ENCODE data around the gene NKPD1.
A peak's percentile ranks its signal among the peaks of the same experiment; 100 is the strongest.

The NKPD1 gene, protein sequence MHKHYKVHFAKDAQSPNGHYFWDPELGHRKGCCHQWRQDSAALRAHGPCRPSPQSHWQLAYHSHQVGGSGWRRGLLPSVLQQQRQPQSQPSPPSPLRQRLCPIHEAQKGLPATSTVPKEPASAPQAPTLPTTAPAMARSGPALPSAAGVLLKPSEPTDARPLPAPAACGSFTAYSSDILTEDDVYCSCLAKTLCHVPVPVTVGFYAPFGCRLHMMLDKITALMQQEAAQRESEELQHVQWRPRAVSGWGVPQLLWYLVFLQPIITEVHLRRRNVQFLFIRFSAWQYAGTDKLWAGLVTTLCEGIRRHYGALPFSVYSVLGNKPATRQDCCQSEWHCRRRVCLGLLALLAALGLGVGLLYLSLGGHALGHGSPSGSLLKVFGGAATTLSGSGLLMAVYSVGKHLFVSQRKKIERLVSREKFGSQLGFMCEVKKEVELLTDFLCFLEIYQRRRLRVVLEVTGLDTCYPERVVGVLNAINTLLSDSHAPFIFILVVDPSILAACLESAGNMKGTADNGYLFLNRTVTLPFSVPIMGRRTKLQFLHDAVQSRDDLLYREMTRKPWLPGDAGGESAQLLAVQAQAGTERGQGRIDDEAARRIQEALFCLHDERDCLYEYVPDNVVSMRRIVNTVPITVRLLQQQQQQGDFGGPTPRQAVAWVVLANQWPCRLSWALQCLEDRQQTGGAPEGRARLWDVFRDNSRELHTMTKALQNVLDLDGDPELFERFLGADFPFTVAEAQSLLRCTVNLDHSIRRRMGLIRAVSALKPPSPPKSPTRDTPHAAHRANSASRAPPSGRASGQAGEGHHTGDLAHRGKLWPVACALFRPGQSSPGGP

DNA sequence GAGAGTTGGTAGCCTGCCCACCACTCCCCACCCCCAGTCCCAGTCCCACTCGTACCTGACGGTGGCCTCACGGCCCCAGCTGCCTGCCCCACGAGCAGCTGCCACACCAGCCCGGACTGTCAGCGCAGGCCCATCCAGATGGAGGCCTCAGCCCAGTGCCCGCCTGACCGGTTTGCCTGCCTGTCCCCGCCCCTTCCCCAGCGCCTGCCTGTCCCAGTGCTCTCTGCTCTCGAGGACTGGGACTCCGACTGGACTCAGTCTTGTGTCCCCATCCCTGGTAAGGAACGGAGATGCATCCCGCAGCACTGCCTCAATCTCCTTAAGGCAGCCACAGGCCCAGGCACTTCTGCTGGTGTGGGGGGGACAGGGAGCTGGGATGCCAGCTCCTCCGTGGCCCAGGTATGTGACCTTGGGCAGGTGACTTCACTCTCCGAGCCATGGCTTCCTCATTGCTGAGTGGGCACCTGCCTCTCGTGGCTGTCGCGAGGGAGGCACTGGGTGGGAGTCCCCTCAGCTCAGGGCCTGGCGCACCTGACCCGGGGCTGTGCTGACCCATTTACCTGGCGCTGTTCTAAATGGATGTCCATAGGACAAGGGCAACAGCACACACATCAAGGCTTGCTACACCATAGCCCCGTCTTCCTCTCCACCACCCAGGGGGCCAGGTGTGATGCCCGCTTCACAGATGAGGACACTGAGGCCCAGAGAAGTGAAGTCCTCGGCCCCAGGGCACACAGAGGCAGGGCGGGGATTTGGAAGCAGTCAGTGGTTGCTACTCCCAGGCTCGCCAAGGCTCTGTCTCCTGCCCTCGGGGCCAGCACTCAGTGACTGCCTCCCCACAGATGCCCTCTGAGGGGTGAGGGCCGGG lies at the start of gene NKPD1:
TSS of gene NKPD1 (minus strand) at position 113 of the 868 bp plus-strand sequence. CDS start 832 bp downstream, outside the sequence.
- Histone ChIP-seq H3K27me3 (ENCODE audit: control insufficient read depth, insufficient read depth, low read length) (peaks cover 41% of the 10 kb centered on the region), H3K36me3 (ENCODE audit: control insufficient read depth, insufficient read depth, low read length) (no peaks in the 10 kb centered on the region), H3K4me1 (ENCODE audit: control insufficient read depth, insufficient read depth, low read length) (peaks cover 38% of the 10 kb centered on the region), H3K4me3 (ENCODE audit: low read length) (no peak within 1 kb of the TSS), H3K9ac (ENCODE audit: low read length) (peak within 1 kb of the TSS; percentile 34), H3K9me3 (ENCODE audit: control insufficient read depth, low read length) (no peaks in the 10 kb centered on the region)

DNA sequence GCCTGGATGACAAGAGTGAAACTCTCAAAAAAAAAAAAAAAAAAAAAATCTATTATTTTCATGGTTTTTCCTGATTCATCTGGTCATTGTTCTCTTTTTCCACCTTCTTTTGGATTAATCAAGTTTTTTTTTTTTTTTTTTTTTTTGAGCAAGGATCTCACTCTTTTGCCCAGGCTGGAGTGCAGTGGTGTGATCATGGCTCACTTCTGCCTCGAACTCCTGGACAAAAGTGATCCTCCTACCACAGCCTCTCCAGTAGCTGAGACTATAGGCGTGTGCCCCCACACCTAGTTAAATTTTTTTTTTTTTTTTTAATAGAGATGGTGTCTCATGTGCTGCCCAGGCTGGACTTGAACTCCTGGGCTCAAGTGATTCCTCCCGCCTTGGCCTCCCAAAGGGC lies 45.5 kb upstream of the NKPD1 start:
- H3K27me3 ChIP-seq (ENCODE audit: control insufficient read depth, insufficient read depth, low read length), result no peaks in the 10 kb centered on the region
- no peaks in the 10 kb centered on the region for H3K9me3 ChIP-seq (ENCODE audit: control insufficient read depth, low read length)
- peaks cover 11% of the 10 kb centered on the region for H3K4me1 ChIP-seq (ENCODE audit: control insufficient read depth, insufficient read depth, low read length)
- H3K36me3 ChIP-seq (ENCODE audit: control insufficient read depth, insufficient read depth, low read length), result no peaks in the 10 kb centered on the region
- no peak overlapping the region for H3K9ac ChIP-seq (ENCODE audit: low read length)
- no peak overlapping the region for H3K4me3 ChIP-seq (ENCODE audit: low read length)

DNA sequence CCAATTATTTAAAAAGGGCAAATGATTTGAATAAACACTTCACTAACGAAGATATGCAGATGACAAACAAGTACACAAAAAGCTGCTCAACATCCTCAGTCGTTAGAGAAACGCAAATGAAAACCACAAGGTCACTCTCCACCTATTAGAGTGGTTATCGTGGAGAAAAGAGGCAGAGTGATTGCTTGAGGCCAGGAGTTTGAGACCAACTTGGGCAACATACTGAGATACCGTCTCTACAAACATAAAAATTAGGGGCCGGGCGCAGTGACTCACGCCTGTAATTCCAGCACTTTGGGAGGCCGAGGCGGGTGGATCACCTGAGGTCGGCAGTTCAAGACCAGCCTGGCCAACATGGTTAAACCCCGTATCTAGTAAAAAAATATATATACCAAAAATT lies 45.0 kb upstream of the NKPD1 start:
- no peaks in the 10 kb centered on the region for H3K27me3 ChIP-seq (ENCODE audit: control insufficient read depth, insufficient read depth, low read length)

DNA sequence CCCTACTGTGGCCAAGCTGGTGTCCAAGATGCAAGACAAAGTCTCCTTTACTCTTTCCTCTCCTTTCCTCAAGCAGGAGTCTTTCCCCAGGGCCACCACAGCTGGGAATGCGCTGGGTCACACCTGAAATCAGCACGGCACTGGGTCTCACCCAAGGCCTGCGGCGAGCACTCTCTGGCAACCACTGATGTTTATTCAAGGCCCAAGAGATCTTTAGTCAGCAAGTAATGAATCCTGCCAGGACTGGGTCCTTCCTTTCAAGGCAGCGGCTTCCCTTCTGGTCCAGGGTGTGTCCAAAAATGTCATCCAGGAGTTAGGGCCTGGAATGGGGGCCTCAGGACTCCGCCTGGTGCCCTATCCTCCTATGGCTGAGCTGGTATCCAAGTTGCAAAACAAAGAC lies 41.9 kb upstream of the NKPD1 start:
- H3K9ac ChIP-seq (ENCODE audit: low read length), result no peak overlapping the region
- H3K9me3 ChIP-seq (ENCODE audit: control insufficient read depth, low read length), result no peaks in the 10 kb centered on the region
- no peak overlapping the region for H3K4me3 ChIP-seq (ENCODE audit: low read length)
- peaks cover 6% of the 10 kb centered on the region for H3K4me1 ChIP-seq (ENCODE audit: control insufficient read depth, insufficient read depth, low read length)
- no peaks in the 10 kb centered on the region for H3K36me3 ChIP-seq (ENCODE audit: control insufficient read depth, insufficient read depth, low read length)
- H3K27me3 ChIP-seq (ENCODE audit: control insufficient read depth, insufficient read depth, low read length), result no peaks in the 10 kb centered on the region

More for the DNA sequence above, 45.0 kb upstream of the NKPD1 start:
- H3K9ac ChIP-seq (ENCODE audit: low read length), result no peak overlapping the region
- no peaks in the 10 kb centered on the region for H3K36me3 ChIP-seq (ENCODE audit: control insufficient read depth, insufficient read depth, low read length)
- H3K4me1 ChIP-seq (ENCODE audit: control insufficient read depth, insufficient read depth, low read length), result peaks cover 7% of the 10 kb centered on the region
- H3K9me3 ChIP-seq (ENCODE audit: control insufficient read depth, low read length), result no peaks in the 10 kb centered on the region
- H3K4me3 ChIP-seq (ENCODE audit: low read length), result no peak overlapping the region

DNA sequence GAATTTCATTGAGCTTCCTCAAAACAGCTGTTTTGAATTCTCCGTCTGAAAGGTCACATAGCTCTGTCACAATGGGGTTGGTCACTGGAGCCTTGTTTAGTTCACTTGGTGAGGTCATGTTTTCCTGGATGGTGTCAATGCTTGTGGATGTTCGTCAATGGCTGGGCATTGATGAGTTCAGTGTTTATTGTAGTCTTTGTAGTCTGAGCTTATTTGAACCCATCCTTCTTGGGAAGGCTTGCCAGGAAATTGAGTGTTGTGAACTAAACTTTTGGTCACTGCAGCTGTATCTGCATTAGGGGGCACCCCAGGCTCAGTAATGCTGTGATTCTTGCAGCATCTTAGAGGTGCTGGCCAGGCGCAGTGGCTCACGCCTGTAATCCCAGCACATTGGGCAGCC lies 39.8 kb upstream of the NKPD1 start:
- no peaks in the 10 kb centered on the region for H3K27me3 ChIP-seq (ENCODE audit: control insufficient read depth, insufficient read depth, low read length)
- H3K9me3 ChIP-seq (ENCODE audit: control insufficient read depth, low read length), result no peaks in the 10 kb centered on the region
- H3K4me3 ChIP-seq (ENCODE audit: low read length), result no peak overlapping the region
- no peaks in the 10 kb centered on the region for H3K36me3 ChIP-seq (ENCODE audit: control insufficient read depth, insufficient read depth, low read length)
- H3K9ac ChIP-seq (ENCODE audit: low read length), result no peak overlapping the region
- H3K4me1 ChIP-seq (ENCODE audit: control insufficient read depth, insufficient read depth, low read length), result peaks cover 10% of the 10 kb centered on the region

DNA sequence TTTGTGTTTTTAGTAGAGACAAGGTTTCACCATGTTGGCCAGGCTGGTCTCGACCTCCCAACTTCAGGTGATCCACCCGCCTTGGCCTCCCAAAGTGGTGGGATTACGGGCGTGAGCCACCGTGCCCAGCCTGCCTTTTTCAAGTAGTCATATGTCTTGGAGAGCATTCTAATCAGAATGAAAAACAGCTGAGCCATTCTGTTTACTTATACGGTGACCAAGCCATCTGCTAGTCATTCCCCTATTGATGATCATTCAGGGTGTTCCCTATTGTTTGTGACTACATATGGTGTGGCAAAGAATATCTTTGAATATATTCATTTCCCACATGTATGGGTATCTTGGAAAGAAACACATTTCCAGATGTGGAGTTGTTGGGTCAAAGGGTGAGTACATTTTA lies 35.0 kb upstream of the NKPD1 start:
- Histone ChIP-seq H3K36me3 (ENCODE audit: control insufficient read depth, insufficient read depth, low read length) (no peaks in the 10 kb centered on the region), H3K4me3 (ENCODE audit: low read length) (no peak overlapping the region), H3K9ac (ENCODE audit: low read length) (no peak overlapping the region), H3K27me3 (ENCODE audit: control insufficient read depth, insufficient read depth, low read length) (no peaks in the 10 kb centered on the region), H3K4me1 (ENCODE audit: control insufficient read depth, insufficient read depth, low read length) (peaks cover 4% of the 10 kb centered on the region), H3K9me3 (ENCODE audit: control insufficient read depth, low read length) (no peaks in the 10 kb centered on the region)

DNA sequence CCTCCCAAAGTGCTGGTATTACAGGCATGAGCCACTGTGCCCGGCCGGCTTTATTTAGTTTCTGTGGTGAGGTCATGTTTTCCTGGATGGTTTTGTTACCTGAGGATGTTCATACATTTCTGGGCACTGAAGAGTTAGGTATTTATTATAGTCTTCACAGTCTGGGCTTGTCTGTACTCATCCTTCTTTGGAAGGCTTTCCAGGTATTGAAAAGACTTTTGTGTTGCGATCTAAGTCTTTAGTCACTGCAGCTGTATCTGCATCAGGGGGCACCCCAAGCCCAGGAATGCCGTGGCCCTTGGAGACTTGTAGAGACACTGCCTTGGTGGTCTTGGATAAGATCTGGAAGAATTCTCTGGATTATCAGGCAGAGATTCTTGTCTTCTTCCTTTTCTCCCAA lies 30.6 kb upstream of the NKPD1 start:
- Histone ChIP-seq H3K4me3 (ENCODE audit: low read length) (no peak overlapping the region), H3K9ac (ENCODE audit: low read length) (no peak overlapping the region), H3K36me3 (ENCODE audit: control insufficient read depth, insufficient read depth, low read length) (no peaks in the 10 kb centered on the region), H3K27me3 (ENCODE audit: control insufficient read depth, insufficient read depth, low read length) (no peaks in the 10 kb centered on the region), H3K4me1 (ENCODE audit: control insufficient read depth, insufficient read depth, low read length) (peaks cover 3% of the 10 kb centered on the region), H3K9me3 (ENCODE audit: control insufficient read depth, low read length) (no peaks in the 10 kb centered on the region)

DNA sequence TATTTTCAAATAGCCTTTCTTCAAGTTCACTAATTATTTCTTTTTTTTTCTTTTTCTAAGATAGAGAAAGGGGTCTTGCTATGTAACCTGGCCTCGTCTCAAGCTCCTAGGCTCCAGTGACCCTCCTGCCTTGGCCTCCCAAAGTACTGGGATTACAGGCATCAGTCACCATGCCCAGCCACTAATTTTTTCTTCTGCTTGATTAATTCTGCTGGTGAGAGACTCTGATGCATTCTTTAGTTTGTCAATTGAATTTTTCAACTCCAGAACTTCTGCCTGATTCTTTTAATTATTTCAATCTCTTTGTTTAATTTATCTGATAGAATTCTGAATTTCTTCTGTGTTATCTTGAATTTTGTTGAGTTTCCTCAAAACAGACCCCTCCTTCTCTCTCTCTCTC lies 29.2 kb upstream of the NKPD1 start:
- Histone ChIP-seq H3K9me3 (ENCODE audit: control insufficient read depth, low read length) (no peaks in the 10 kb centered on the region), H3K36me3 (ENCODE audit: control insufficient read depth, insufficient read depth, low read length) (no peaks in the 10 kb centered on the region), H3K9ac (ENCODE audit: low read length) (no peak overlapping the region), H3K27me3 (ENCODE audit: control insufficient read depth, insufficient read depth, low read length) (no peaks in the 10 kb centered on the region), H3K4me3 (ENCODE audit: low read length) (no peak overlapping the region), H3K4me1 (ENCODE audit: control insufficient read depth, insufficient read depth, low read length) (no peaks in the 10 kb centered on the region)

DNA sequence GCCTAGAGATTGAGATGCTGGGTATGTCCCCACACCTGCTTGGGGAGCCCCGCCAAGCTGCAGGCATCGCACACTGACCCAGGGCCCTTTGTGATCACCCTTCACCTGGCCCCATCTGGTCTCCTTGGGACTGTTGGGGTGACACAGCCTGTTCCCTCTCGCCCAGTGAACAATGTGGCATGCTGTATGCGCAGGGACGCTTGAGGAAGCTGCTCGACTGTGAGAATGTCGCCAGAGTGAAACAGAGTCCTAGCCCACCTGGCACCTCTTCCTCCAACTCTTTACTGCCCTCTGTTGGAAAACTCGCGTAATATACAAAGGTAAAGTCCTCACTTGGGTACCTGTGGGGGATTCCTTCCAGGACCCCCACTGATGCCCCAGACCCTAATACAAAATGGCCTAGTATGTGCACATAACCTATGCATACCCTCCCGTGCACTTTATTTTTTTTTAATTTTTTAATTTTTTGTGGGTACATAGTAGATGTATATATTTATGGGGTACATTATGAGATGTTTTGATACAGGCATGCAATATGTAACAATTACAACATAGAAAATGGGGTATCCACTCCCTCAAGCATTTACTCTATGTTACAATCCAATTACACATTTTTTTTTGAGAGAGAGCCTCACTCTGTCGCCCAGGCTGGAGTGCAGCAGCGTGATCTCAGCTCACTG lies 26.8 kb upstream of the NKPD1 start:
- H3K9ac ChIP-seq (ENCODE audit: low read length), result no peak overlapping the region
- no peaks in the 10 kb centered on the region for H3K36me3 ChIP-seq (ENCODE audit: control insufficient read depth, insufficient read depth, low read length)
- H3K4me1 ChIP-seq (ENCODE audit: control insufficient read depth, insufficient read depth, low read length), result no peaks in the 10 kb centered on the region
- H3K27me3 ChIP-seq (ENCODE audit: control insufficient read depth, insufficient read depth, low read length), result no peaks in the 10 kb centered on the region
- no peaks in the 10 kb centered on the region for H3K9me3 ChIP-seq (ENCODE audit: control insufficient read depth, low read length)
- no peak overlapping the region for H3K4me3 ChIP-seq (ENCODE audit: low read length)

DNA sequence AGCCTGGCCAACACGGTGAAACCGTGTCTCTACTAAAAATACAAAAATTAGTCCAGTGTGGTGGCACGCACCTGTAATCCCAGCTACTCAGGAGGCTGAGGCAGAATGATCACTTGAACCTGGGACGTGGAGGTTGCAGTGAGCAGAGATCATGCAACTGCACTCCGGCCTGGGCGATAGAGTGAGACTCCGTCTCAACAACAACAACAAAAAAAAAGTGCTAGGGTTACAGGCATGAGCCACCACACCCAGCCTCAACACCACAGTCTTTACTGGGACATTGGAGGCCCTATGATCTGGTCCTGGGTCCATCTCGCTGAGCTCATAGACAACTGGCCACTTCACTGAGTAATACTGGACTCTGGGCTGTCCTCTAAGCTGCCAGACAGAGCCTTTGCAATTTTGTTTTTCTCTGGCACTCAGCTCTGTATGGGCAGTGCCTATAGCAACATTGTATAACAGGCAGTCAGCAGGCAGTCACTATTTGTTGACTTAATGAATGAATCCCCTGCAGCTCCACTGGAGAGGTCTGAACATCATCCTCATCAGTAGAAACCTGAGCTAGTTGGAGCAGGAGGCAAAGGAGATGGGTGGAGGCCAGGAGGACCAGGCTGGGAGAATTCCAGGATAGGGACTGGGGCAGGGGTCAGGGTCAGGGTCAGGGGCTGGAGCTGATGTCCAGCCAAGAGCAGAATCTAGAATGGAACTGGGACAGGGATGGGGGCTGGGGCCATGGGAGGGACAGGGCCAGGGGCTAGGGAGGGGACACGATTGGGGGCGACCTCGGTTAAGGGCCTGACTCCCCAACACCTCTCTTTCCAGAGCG lies 25.9 kb upstream of the NKPD1 start:
- Histone ChIP-seq H3K9me3 (ENCODE audit: control insufficient read depth, low read length) (no peaks in the 10 kb centered on the region), H3K9ac (ENCODE audit: low read length) (no peak overlapping the region), H3K36me3 (ENCODE audit: control insufficient read depth, insufficient read depth, low read length) (no peaks in the 10 kb centered on the region), H3K4me1 (ENCODE audit: control insufficient read depth, insufficient read depth, low read length) (peaks cover under 1% of the 10 kb centered on the region), H3K27me3 (ENCODE audit: control insufficient read depth, insufficient read depth, low read length) (no peaks in the 10 kb centered on the region), H3K4me3 (ENCODE audit: low read length) (no peak overlapping the region)

DNA sequence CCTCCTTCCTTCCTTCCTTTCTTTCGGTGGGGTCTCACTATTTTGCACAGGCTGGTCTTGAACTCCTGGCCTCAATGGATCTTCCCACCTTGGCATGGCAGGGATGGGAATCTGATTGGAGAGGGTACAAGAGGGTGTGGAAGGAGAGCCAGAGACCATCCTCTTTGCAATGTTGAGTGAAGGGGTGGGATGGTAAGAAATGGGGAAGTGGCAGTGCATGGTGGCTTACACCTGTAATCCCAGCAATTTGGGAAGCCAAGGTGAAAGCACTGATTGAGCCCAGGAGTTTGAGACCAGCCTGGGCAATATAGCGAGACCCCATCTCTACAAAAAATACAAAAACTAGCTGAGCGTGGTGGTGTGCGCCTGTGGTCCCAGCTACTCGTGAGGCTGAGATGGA lies 23.3 kb upstream of the NKPD1 start:
- H3K4me1 ChIP-seq (ENCODE audit: control insufficient read depth, insufficient read depth, low read length), result peaks cover 21% of the 10 kb centered on the region

More for the DNA sequence above, 23.3 kb upstream of the NKPD1 start:
- Histone ChIP-seq H3K9me3 (ENCODE audit: control insufficient read depth, low read length) (no peaks in the 10 kb centered on the region), H3K9ac (ENCODE audit: low read length) (no peak overlapping the region), H3K4me3 (ENCODE audit: low read length) (no peak overlapping the region), H3K27me3 (ENCODE audit: control insufficient read depth, insufficient read depth, low read length) (no peaks in the 10 kb centered on the region), H3K36me3 (ENCODE audit: control insufficient read depth, insufficient read depth, low read length) (no peaks in the 10 kb centered on the region)
